CD4-positive, alpha-beta T cell treated with Interleukin-15 for 1 hour (primary cell): Measurements from ENCODE around the gene MRPL27.

Experiments
- DNase-seq: peaks from one replicate; pipeline ENCODE4 v3.0.0-alpha.2; 2020

Gene MRPL27

GRCh38 chr17:50382931-50383330 is 9.9 kb upstream of the MRPL27 start:
- no peak for DNase-seq

DNA sequence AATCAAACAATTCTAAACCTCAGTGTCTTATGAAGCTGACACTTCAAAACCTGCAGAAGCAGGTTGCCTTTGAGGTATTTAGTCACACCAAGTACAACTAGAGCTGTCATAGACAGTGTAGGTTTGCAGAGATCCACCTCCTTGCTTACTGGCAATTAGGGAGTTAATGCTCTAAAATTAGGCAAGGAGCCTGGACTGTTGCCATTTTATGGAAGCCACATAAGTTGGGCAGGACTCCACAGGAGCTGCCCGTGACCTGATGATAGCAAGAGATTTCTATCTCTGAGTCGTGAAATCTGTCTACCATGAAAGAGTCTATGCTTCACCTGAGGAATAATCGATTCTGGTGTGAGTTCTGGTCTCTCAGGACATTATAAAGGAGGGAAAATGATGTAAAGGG is 8.9 kb upstream of the MRPL27 start:
- DNase-seq: no peak

- no peak for DNase-seq
Measured at GRCh38 chr17:50381260-50381815, 8.4 kb upstream of the MRPL27 start.

GRCh38 chr17:50380369-50381259 is 7.6 kb upstream of the MRPL27 start:
- no peak for DNase-seq

DNA sequence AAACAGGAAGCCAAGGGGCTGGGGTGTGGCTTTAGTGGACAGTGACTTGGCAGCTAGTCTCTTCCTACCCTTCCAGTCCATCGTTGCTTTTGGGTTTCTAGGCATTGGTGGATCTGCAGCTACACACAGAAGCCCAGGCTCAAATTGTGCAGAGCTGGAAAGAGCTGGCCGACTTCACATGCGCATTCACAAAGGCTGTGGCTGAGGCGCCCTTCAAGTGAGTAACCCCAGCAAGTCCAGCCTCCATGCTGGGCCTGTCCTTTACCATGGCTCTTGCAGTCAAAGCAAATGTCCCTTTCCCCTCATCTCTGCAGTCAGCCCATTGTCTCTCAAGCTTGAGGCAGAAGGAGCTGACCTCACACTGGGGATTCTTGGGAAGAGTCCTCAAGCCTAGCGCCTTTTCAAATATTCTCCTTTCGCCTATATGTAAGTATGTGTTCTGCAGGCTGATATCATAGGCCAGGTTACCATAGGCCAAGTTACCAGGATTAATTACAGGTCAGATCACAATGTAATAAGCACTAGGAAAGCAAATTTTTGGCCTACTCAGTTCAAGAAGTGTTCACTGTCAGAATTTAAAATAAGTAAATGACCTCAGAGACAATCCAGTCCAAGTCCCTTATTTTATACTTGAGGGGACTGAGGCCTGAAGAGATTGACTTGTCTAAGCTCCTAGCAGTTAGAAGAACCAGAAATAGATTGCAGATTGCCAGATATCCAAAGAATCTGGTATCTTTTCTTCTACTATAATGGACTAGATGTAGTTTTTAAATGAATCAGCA is 6.6 kb upstream of the MRPL27 start:
- DNase-seq: no peak

DNA sequence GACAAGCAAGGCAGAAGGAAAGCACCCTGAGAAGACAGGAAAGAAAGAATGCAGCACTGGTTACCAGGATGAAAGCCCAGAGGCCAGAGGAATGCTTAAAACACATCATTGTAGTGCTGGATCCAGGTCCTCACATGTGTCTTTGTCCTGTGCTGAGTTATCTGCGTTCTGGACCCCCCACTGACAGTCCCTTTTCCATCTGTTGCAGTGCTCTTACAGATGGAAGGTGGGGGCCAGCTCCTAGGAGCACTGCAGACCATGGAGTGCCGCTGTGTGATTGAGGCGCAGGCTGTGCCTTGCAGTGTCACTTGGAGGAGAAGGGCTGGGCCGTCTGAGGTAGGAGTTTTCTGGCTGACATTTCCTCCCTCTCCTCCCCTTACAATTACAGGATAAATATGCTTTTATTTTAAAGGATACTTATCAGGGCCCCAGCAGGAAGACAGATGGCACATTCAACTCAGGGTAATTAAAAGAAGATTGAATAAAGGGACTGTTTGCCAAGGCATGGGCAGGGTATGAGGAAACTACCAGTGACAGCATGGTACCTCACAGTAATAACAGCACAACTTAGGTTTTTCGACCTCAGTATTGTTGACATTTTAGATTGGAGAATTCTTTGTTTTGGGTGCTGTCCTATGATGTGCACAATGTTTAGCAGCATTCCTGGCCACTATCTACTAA is 3.0 kb upstream of the MRPL27 start:
- no peak for DNase-seq

DNA sequence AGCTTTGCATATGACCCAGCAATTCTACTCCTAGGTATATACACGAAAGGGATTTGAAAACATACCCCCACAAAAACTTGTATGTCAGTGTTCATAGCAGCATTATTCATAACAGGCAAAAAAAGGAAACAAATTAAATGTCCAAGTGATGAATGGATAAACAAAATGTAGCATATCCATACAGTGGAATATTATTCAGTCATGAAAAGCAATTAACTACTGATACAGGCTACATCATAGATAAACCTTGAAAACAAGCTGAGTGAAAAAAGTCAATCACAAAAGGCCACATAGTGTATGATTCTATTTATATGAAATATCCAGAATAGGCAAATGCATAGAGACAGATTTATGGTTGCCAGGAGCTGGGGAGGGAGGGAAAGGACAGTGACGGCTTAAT is 721 bp upstream of the MRPL27 start:
- no peak for DNase-seq

DNA sequence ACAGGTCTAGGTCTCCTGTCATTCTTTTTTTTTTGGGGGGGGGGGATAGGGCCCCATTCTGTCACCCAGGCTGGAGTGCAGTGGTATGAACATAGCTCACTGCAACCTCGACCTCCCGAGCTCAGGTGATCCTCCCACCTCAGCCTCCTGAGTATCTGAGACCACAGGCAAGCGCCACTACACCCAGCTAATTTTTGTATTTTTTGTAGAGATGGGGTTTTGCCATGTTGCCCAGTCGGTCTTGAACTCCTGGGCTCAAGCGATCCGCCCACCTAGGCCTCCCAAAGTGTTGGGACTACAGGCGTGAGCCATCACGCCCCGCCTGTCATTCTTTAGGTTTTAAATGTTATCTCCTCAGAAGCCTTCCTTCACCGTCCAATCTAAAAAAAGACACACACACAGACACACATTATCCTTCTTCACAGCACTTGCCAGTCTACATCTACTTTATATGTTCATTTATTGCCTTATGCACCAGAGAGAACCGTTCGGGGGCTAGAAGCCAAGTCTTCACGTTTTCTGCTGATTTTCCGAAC is 694 bp downstream of the MRPL27 start:
- DNase-seq: no peak

GRCh38 chr17:50371526-50371925 is 1.5 kb downstream of the MRPL27 start:
- DNase-seq: no peak

GRCh38 chr17:50370052-50370451 is 2.9 kb downstream of the MRPL27 start:
- no peak for DNase-seq

GRCh38 chr17:50367401-50367800 is 5.6 kb downstream of the MRPL27 start:
- DNase-seq: no peak

DNA sequence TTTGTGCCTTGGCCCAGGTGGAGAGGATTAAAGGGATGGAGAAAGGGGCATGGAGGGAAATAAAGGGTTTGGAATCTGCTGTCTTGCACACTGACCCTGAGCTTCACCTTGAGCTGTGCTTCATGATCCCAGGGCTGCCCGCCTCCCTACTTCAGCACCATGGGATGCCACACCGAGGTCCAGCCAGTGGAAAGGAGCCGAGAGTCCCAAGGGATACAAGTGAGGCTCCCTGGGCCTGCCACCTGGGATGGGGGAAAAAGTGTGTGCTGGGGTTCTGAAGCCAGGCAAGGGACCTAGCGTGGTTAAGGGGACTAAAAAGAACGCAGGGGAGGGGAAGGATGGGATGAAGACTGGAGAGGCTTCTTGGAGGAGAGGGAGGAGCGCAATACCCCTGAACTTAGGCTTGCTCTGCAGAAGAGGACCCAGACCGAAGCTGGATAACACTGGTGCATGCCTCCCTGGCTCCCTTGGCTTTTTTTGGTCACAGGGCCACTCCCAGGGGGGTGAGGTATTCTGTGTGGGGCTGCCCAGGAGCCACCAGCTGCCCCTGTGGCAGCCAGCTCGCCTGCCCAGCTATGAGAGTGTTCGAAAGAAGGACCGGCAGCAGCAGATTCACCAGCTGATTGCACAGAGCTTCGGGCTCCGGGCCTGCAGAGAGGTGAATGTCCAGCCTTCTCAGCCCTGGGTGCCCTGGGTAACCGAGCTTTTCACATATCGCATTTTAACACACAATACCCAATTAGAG is 7.2 kb downstream of the MRPL27 start:
- no peak for DNase-seq

GRCh38 chr17:50365165-50365564 is 7.8 kb downstream of the MRPL27 start:
- no peak for DNase-seq

DNA sequence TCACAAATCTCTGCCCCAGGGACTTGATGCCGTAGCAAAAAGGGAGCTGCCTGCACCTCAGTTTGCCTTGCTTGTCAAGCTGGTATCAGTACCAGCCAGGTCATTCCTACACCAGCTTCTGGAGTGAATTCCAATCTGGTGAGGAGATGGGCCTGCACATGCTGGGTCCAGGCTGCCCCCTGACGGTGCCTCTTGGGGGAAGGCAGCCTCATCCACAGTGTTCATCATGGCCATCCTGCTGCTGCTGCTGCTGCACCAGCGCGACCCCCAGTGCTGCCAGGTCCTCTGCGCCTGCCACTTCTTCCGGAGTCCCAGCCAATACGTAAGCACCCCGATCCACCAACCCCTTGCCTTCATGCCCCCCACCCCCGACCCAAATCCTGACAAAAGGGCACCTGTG is 8.3 kb downstream of the MRPL27 start:
- DNase-seq: no peak

- DNase-seq: no peak
Measured at GRCh38 chr17:50364061-50364458, 8.9 kb downstream of the MRPL27 start.

DNA sequence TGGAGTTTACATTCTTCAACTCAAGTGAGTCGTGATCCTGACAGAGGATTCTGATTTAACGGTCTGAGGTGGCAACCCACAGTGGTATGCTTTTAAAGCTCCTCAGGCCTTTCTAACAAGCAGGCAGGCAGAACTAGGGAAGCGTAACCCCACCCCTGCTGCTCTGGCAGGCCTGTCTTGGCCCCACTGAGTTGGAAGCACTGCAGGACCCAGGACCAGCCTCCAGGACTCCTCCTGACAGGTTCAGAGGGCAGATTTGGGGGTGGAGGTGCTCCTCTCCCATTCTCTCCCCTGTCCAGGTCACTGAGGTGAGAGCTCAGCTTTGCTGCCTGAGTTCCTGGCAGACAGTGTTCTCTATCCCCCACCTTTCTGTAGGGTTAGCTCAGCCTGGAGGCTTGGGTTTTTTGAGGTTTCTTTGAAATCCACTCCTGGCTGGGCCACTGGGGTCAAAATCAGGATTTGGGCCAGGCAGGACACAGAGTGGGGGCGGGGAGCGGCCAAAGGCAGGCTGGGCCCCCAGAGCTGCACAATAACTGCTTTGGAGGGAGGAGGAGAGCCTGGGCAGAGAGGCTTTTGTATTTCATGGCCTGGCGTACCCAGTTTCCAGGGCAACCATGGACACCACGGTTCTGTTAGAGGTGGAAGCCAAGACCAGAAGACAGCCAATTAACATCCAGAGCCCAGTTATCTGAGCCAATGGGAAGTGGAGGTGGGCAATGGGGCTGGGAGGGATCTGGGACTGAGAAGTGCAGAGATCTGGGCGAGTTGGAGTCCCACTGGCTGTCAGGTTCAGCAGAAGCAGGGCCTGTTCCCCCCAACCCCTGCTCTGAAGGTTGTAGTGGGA is 9.5 kb downstream of the MRPL27 start:
- DNase-seq: no peak

GRCh38 chr17:50362661-50363060 is 10.3 kb downstream of the MRPL27 start:
- DNase-seq: no peak

DNA sequence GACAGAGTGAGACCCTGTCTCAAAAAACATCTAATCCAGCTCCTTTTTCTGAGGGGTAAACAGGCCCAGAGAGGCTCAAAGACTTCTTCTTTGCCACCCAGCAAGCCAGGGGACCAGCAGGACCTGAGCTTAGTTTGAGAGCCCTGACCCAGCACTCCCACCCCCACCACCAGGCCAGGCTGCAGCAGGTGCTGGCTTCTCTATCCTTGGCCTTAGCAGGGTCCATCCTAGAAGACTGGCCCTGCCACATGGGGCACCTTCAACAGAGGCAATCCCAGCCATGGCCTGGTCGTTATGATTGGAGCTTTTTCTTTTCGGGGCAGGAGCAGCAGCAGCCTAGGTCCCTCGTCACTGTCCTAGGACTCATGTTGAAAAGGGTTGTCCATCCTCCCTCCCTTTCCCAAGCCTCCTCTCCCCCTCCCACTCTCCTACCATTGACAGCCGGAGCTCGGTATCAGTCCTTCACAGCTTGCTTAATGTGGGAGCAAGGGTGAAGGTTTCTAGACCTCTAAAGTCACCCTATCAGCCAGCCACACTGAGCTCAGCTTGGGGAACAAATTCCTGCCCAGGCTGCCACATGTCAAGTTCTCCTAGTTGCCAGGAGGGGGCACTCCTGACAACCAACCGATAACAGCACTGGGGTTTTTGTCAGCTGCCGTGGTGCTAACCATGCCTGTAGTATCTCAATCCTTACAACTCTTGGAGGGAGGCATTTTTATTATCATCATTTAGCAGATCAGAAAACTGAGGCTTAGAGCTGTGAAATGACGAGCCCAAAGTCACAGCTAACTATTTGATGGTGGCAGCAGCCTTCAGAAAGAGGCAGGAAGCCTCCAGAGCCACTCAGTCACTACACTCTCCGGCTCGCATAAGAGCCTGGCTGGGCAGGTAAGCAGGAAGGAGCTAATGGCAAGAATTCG is 11.2 kb downstream of the MRPL27 start:
- peak; percentile 63 for DNase-seq

DNA sequence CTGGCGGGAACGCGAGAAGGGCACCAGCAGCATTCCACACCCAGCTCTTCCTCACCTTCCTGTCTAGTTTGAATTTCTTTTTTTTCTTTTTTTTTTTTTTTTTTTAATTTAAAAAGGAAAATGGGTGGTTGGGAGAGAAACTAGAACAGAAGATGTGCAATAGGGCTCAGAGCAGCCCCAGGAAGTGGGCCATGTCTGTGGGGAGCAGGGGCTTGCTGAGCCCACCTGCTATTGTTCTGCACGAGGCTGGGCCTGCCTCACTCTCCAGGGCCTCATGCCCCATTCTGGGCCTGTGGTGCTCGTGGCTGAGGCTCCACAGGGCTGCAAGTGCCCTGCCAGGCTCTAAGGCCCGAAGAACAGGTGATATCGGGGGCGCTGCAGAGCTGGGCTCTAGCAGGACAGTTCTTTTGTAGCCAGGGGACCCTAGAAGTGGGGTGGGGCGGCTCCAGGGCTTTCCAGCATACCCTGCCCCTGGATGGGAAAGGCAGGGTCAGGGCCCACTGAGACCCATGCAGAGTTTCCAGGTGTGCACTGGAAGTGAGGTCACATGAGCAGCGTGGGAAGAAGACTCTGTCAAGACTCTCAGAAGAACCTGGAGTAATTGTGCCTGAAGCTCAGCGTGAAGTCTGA is 12.4 kb downstream of the MRPL27 start:
- no peak for DNase-seq

GRCh38 chr17:50359998-50360461 is 13.0 kb downstream of the MRPL27 start:
- DNase-seq: no peak
